Measurements from ENCODE around the gene RNF130.
"Not testable (repeated sequence)": the region's sequence is repeated elsewhere in the genome, so short reads cannot be mapped to it uniquely, and the experiment has no call there.

RNF130 gene

DNA sequence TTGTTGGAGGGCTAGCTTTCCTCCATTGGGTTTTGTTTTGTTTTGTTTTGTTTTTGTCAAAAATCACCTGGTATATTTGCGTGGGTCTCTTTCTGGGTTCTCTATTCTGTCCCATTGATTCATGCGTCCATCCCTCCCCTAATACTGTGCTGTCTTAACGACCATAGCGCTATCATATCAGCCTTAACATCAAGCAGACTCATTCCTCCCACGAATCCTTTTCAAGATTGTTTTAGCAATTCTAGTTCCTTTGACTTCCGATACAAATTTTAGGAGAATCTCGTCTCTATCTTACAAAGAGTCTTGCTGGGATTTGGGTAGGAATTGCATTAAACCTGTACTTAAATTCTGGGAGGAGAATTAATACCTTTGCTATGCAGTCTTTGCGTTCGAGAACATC, 31.1 kb upstream of the RNF130 start:
- DNase-seq, result no peak

DNA sequence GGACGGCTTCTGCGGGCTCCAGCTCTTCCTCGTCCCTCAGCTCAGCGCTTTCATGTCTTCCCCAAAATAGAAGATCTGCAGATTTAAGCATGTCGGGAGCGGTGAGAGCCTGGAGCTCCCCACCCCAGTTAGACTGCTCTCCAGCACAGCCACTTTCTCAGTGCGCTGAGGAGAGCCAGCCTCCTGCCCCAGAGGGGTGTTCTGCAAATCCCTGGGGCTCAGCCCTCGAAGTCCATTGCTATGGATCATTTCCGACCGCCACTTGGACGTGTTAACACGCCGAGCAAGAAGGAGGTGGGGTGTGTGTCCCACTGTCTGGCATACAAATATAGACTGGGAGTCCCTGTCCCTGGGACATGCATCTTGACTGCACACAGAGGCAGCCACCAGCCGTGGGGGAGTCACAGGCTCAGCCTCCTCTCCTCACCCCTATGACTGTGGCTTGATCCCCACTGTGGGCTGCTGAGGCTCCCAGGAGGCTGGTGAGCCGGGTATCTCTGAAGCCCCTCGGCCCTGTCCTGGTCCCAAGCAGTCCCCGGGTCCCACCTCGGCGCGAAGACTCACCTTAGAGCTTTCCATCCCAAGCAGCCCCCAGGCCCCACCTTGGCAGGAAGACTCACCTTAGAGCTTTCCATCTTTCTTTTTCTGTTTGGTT, 30.0 kb upstream of the RNF130 start:
- DNase-seq, result no peak

DNA sequence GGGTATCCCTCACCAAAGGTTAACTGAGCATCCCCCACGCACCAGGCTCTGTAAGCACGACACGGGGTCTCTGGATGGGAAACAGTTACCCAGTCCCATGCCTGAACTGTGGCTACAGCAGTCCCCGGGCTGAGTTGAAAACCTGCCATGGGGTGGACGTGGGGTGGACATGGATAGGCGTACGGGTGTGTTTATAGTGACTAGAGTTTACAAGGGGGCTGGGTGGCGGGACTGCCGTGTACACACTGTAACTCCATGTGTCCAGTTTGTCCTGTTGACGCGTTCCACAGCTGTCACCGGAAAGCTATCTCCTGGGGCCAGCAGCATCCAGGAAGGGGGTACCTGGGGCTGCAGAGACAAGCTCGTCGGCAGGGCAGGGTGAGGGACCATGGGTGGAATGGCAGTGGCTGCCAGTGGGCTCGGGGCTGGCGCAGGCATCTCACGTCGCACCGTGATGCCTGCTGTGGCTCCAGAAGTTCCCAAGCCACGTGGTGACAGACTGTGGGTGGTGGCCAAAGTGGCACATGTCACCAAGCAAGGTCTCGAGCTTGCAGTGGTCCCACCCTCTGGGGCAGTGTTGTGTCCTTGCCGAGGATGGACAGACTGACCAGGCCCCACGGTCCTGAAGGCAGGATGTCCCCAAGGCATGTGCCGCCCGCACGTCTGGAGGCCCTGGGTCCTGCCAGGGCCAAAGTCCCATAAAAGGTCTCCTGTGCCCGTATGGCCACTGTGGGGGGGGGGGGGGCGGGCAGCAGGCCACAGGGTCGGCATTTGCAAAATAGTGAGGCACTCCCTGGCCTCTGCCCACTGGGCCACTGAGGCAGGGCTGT, 29.3 kb upstream of the RNF130 start:
- DNase-seq, result no peak

- DNase-seq, result no peak
Measured at GRCh38 chr5:180099733-180100611, 28.4 kb upstream of the RNF130 start.

- no peak for DNase-seq
Measured at GRCh38 chr5:180098991-180099732, 27.6 kb upstream of the RNF130 start.

DNA sequence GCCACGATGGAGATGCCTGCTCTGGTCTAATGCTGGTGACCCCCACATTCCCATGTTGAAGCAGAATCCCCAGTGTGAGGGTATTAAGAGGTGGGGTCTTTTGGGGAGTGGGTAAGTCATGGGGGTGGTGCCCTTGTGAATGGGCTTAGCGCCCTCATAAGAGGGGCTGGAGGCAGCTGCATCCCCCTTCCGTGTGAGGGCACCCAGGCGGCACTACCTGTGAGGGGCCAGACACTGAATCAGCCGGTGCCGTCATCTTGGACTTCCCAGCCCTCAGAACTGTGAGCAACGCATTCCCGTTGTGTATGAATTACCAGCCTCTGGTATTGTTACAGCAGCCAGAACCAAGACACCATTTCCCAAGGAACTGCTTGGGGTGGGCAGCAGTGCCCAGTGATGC, 27.0 kb upstream of the RNF130 start:
- no peak for DNase-seq

DNA sequence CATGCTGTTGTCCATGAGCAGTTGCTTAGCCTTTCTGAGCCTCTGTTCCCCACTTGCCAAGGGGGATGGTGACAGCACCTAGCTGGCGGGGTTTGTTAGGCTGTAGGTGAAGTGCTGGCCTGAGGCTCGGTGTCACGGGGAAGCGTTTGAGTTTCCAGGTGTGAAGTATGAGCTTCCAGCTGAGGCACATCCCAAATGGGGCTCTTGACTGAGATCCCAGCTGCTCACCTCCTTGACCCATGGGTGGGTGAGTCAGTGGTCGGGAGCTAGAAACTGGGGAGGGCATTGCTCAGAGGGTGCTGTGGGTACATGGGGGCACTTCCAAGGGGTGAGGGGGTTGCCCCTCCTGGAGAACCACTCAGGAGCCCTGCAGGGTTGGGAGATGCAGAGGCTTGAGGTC, 26.4 kb upstream of the RNF130 start:
- no peak for DNase-seq

GRCh38 chr5:180097163-180097894, 25.8 kb upstream of the RNF130 start:
- DNase-seq, result no peak

- no peak for DNase-seq
Measured at GRCh38 chr5:180096616-180097015, 25.1 kb upstream of the RNF130 start.

- DNase-seq, result no peak
Measured at GRCh38 chr5:180095545-180095944, 24.0 kb upstream of the RNF130 start.

- peak; percentile 15 for DNase-seq
Measured at GRCh38 chr5:180093651-180094382, 22.3 kb upstream of the RNF130 start.

DNA sequence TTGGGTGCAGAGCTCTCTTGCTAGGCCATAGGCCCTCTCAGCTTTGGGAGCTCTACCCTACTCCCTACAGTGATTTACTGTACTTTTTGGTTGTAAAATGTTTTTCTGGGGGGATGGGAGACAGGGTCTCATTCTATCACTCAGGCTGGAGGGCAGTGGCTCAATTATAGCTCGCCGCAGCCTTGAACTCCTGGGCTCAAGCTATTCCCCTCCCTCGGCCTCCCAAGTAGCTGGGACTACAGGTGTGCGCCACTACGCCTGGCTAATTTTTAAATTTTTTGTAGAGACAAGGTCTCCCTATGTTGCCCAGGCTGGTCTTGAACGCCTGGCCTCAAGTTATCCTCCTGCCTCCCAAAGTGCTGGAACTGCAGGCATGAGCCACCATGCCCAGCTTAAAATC, 21.7 kb upstream of the RNF130 start:
- no peak for DNase-seq

- DNase-seq, result peak; percentile 20
Measured at GRCh38 chr5:180090769-180091546, 19.4 kb upstream of the RNF130 start.

DNA sequence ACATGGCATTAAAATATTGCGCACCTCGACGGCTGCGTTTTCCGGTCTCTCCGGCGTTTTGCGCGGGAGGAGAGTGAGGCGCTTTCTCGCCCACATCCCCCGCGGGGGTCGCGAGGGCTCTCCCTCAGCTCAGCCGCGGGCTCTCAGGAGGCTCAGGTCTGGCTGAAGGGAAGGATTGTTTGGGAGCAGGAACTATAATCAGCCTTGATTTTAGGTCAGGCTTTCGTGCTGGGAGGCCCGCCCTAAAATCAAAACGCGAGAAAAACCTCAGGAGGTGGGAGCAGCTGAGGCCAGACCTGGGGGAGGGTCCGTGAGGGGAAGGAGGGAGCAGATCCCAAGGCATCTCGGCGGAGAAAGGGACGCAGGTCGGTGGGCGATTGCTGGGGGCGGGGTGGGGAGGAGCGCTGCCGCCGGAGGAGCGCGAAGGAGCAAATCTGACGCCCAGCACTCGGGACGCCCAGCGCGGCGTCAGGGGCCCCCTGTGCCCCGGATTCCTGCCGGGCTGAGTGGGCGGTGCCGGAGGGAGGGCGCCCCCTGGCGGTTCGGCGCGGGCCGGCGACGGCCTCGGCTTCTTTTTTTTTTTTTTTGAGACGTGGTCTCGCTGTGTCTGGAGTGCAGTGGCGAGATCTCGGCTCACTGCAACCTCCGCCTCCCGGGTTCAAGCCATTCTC, 18.7 kb upstream of the RNF130 start:
- DNase-seq, result peak; percentile 94

DNA sequence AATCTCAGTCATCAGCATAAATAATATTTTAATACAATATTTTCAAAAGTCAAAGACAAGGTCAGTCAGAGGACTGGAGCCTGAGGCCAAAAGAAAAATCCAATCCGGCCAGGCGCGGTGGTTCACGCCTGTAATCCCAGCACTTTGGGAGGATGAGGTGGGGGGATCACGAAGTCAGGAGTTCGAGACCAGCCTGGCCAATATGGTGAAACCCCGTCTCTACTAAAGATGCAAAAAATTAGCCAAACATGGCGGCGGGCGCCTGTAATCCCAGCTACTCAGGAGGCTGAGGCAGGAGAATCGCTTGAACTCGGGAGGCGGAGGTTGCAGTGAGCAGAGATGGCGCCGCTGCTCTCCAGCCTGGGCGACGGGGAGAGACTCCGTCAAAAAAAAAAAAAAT, 18.1 kb upstream of the RNF130 start:
- not testable (repeated sequence) for DNase-seq

- no peak for DNase-seq
Measured at GRCh38 chr5:180088561-180088960, 17.0 kb upstream of the RNF130 start.

- DNase-seq, result no peak
Measured at GRCh38 chr5:180086816-180087399, 15.3 kb upstream of the RNF130 start.

GRCh38 chr5:180085837-180086236, 14.3 kb upstream of the RNF130 start:
- no peak for DNase-seq
